Anterior cingulate cortex (tissue), 58 donors: ENCODE measurements around the gene UBE2C.

Source experiments
- DNase-seq, 58 donors: peaks; one replicate each; lab custom pipeline; 2025; lab: John Stamatoyannopoulos, UW

Gene UBE2C

DNA sequence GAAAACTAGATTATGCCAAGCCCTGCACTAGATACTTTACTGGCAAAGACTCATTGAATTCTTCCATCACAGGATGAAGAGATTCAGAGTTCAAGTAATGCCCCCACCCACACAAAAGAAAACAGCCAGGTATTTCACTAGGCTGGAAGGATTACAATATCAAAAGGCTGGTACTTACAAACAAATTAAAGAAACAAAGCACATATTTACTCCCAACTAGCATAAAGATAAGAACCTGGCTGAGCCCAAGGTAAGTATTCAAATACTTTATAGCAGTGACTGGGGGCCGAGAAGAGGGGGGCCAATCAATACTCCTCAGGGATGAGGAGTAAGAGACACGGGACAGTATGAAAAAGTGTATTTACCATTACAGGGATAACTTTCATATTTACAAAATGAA lies 41.0 kb downstream of the UBE2C start:
- no peak for DNase-seq

DNA sequence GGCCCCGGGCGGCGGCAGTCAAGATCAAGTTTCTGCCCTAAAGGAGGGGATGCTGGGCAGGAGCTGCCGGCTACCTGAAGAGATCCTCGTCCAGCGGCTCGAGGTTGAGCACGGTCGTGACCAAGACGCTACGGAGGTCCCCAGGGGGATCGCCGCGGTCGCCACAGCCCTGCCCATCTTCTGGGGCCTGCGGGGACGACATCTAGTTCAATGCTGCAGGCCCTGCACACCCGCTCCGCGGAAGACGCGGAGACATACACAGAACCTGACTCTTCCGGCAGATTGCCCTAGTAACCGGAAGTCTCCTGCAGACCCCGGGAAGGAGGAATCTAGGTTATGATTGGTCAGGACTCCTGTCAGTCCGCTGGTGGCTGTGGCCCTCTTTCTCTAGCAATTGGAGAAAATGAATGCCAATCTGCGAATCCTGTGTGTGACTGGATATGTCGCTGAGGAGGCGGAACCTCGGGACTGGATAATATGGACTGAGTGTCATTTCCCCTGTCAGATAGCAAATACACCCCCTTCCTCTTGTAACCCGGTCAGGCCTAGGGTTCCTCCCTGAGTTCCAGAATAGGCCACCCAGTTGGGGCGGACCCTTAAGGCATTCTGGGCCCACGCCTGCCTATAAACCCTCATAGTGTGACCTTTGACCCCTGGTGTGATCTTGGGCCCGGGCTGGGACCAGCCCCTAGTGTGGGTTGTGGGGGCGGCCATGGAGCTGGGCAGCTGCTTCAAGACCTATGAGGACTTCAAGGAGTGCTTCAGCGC lies 44.9 kb downstream of the UBE2C start, which contains the start of the genes ACOT8 and ZSWIM3:
TSS of gene ACOT8 (minus strand) at position 279 of the 768 bp plus-strand sequence. CDS start at position 202, 77 bp downstream.
TSS of gene ZSWIM3 (plus strand) at position 501 of the 768 bp plus-strand sequence. CDS start at position 713, 212 bp downstream.
- DNase-seq: peak; percentile 45 to 99 (median 92)

DNA sequence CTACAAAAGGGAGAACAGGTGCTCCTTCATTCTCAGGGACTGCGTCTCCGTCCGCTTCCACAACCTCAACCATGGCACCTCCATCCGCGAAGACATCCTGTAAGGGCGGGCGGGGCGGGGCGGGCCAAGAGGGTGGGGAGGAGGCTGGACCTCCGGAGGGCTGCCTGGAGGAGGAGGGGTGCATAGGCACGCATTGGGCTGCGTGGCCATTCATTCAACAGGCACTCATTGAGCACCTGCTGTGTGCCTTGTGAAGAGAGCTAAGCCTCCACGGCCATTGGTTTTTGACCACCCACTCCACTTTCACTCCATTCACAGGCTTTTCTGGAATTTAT lies 45.4 kb downstream of the UBE2C start:
- DNase-seq: peak in 2 of 58 donors; percentile 47 to 61

DNA sequence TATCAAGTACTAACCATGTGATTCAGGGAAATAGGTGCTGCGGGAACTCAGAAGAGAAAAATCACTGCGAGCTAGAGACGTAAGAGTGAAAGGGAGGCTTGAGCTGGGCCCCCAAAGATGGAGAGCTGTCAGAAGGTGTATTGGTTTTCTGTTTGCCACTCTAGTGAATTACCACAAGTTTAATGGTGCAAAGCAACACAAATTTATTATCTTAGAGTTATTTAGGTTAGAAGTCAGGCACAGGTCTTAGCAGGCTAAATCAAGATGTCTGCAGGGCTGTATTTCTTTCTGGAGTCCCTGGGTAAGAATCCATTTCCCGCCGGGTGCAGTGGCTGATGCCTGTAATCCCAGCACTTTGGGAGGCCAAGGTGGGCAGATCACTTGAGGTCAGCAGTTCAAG lies 47.5 kb downstream of the UBE2C start:
- DNase-seq: no peak

DNA sequence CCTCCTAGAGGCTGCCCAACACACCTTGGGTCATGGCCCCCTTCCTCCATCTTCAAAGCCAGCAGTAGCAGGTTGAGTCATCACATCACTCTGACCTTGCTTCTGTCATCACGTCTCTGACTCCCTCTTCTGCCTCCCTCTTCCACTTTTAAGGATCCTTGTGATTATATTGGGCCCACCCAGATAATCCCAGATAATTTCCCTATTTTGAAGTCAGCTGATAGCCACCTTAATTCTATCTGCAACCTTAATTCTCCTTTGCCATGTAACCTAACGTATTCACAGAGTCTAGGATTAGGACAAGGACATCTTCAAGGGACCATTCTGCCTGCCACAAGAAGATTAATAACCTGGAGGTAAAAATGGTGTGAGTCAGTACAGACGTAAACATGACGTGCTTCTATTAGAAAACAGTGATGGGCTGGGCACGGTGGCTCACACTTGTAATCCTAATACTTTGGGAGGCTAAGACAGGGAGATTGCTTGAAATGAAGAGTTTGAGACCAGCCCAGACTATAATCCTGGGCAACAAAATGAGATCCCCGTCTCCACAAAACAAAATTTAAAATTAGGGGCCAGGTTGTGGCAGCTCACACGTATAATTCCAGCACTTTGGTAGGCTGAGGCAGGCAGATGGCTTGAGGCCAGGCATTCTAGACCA lies 48.2 kb downstream of the UBE2C start:
- no peak for DNase-seq

DNA sequence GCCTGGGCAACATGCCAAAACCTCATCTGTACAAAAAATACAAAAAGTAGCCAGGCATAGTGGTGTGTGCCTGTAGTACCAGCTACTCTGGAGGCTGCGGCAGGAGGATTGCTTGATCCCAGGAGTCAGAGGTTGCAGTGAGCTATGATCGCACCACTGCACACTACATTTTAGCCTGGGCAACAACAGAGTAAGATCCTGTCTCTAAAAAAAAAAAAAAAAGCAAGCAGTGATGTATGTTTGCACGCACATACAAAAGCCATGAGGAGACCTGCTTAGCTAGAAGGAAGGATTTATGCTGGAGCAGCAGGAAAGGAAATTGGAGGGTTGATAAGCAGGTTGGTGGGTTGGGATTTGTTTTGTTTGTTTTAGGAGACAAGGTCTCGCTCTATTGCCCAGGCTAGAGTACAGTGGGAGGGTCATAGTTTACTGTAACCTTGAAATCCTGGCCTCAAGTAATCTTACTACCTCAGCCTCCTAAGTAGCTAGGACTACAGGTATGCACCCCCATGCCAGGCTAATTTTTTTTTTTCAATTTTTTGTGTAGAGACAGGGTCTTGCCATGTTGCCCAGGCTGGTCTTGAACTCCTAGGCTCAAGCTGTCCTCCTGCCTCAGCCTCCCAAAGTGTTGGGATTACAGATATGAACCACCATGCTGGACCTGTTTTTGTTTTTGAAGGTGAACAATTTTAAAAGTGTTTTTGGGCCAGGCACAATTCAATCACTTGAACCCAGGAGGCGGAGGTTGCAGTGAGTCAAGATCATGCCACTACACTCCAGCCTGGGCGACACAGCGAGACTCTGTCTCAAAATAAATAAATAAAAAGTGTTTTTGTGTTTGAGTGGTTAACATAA lies 49.0 kb downstream of the UBE2C start:
- DNase-seq: peak in 1 of 58 donors; percentile 18

DNA sequence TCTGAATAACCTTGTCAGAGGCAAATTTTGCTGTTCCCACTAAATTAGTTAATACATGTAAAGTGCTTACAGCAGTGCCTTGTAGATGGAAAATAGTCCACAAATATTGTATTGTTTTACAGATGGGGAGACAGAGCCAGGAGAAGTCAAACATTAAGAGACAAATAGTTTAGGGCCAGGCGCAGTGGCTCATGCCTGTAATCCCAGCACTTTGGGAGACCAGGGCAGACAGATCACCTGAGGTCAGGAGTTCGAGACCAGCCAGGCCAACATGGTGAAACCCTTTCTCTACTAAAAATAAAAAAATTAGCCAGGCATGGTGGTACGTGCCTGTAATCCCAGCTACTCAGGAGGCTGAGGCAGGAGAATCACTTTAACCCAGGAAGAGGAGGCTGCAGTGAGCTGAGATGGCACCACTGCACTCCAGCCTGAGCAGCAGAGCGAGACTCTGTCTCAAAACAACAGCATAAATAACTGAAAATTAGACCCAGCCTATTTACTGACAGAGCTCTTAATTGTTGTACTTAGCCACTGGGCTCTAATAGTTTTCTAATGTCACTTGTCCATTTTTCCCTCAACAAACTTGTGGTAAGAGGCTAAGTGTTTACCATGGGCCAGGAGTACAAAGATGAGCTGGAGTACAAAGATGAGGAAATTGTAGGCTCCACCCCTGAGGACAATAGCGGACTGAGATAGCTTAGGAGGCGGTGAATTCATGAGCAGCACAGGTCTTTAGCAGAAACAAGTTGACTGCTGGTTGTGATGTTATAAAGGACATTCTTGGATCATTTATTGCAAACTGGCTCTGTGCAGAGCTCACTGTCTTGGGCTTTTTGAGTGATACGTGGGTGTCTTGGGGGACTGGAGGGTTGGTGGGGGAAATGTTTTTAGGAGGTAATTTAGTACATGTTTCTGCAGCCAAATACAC lies 51.4 kb downstream of the UBE2C start:
- DNase-seq: no peak

DNA sequence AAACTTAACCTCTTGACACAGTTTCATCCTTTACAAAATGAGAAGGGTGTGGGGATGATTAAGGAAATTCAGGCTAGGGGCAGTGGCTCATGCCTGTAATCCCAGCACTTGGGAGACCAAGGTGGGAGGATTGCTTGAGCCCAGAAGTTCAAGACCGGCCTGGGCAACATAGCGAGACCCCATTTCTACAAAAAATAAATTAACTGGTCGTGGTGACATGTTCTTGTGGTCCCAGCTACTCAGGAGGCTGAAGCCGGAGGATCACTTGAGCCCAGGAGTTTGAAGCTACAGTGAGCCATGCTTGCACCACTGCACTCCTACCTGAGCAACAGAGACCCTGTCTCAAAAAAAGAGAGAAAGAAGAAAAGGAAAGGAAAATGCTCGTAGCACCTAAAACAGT lies 54.0 kb downstream of the UBE2C start:
- no peak for DNase-seq
